ENCODE results near the gene IL4R.

Gene IL4R

GRCh38 chr16:27332105-27332504 is 18.3 kb downstream of the IL4R start:
- Histone ChIP-seq H3K27me3 (ENCODE audit: control insufficient read depth, insufficient read depth, low read length) (no peaks in the 10 kb centered on the region), H3K36me3 (ENCODE audit: control insufficient read depth, insufficient read depth, low read length) (no peaks in the 10 kb centered on the region), H3K9me3 (ENCODE audit: control insufficient read depth, insufficient read depth, low read length) (no peaks in the 10 kb centered on the region), H3K27ac (ENCODE audit: low read length) (no peak overlapping the region), H3K4me3 (ENCODE audit: low read length) (no peak overlapping the region), H3K4me1 (ENCODE audit: control insufficient read depth, insufficient read depth, low read length) (0 out of 2 replicates have a peak, but pooled peaks cover under 1% of the 10 kb centered on the region)
- DNase-seq (ENCODE audit: low read depth, low spot score), result no peak
- no CpG with 5 or more reads among the region's 6 CpGs for WGBS (ENCODE audit: insufficient coverage, insufficient read length)

GRCh38 chr16:27333104-27333503 is 19.3 kb downstream of the IL4R start:
- no peak for DNase-seq (ENCODE audit: low read depth, low spot score)
- H3K4me1 ChIP-seq (ENCODE audit: control insufficient read depth, insufficient read depth, low read length), result 0 out of 2 replicates have a peak, but pooled peaks cover 1% of the 10 kb centered on the region
- no peak overlapping the region for H3K27ac ChIP-seq (ENCODE audit: low read length)
- WGBS (ENCODE audit: insufficient coverage, insufficient read length), result no CpG with 5 or more reads among the region's 6 CpGs
- H3K36me3 ChIP-seq (ENCODE audit: control insufficient read depth, insufficient read depth, low read length), result no peaks in the 10 kb centered on the region
- H3K27me3 ChIP-seq (ENCODE audit: control insufficient read depth, insufficient read depth, low read length), result no peaks in the 10 kb centered on the region
- H3K4me3 ChIP-seq (ENCODE audit: low read length), result no peak overlapping the region
- no peaks in the 10 kb centered on the region for H3K9me3 ChIP-seq (ENCODE audit: control insufficient read depth, insufficient read depth, low read length)

- Histone ChIP-seq H3K4me1 (ENCODE audit: control insufficient read depth, insufficient read depth, low read length) (0 out of 2 replicates have a peak, but pooled peaks cover 1% of the 10 kb centered on the region), H3K9me3 (ENCODE audit: control insufficient read depth, insufficient read depth, low read length) (no peaks in the 10 kb centered on the region), H3K27me3 (ENCODE audit: control insufficient read depth, insufficient read depth, low read length) (no peaks in the 10 kb centered on the region), H3K4me3 (ENCODE audit: low read length) (no peak overlapping the region), H3K27ac (ENCODE audit: low read length) (no peak overlapping the region), H3K36me3 (ENCODE audit: control insufficient read depth, insufficient read depth, low read length) (no peaks in the 10 kb centered on the region)
- DNase-seq (ENCODE audit: low read depth, low spot score), result no peak
- WGBS (ENCODE audit: insufficient coverage, insufficient read length), result no CpG with 5 or more reads among the region's 3 CpGs
These were observed 19.8 kb downstream of the IL4R start for GRCh38 chr16:27333549-27333948.

DNA sequence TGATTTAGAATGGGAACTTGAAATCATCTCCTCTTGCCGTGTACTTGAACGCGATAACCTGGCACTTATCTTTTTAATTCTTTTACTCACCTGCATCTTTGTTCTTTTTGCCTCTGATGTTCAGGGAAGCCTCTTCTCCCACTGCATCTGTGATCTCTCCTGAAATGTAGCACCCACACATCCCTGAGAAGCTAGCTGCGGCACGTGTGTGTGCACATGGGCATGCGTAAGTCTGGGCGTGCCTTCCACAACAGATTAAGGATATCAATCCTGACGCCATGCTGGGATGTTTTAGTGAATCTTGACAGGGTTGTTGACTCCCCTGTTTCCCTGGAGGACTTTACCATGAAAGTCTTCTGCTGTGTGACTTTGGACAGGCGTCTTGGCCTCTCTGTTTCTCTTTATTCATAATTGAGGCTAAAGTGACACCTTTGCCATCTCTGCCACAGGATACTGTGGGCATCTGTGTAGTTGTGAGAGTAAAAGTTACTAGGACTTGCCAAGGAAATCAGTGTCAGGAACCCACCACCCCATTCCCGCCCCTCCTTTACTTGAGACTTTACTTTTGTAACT is 20.5 kb downstream of the IL4R start:
- no CpG with 5 or more reads among the region's 10 CpGs for WGBS (ENCODE audit: insufficient coverage, insufficient read length)
- no peak for DNase-seq (ENCODE audit: low read depth, low spot score)
- Histone ChIP-seq H3K27me3 (ENCODE audit: control insufficient read depth, insufficient read depth, low read length) (no peaks in the 10 kb centered on the region), H3K9me3 (ENCODE audit: control insufficient read depth, insufficient read depth, low read length) (no peaks in the 10 kb centered on the region), H3K4me1 (ENCODE audit: control insufficient read depth, insufficient read depth, low read length) (0 out of 2 replicates have a peak, but pooled peaks cover 1% of the 10 kb centered on the region), H3K36me3 (ENCODE audit: control insufficient read depth, insufficient read depth, low read length) (no peaks in the 10 kb centered on the region), H3K4me3 (ENCODE audit: low read length) (no peak overlapping the region), H3K27ac (ENCODE audit: low read length) (no peak overlapping the region)

DNA sequence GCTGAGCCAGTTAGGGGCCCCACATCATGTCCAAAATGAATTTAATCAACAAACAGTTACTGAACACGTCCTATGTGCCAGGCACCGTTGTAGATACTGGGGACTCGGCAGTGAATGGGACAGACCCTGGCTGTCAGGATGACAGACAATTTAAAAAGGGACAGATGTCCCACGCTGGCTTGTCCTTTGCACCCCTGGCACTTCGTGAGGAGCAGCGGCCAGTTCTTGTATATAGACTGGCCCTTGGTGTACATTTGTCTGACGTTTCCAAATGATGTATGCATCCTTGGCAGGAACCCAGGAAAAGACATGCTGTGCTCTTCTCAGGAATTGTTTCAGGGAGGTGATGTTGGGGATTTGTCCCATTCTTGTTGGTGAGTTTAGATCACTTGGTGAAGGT is 21.1 kb downstream of the IL4R start:
- WGBS (ENCODE audit: insufficient coverage, insufficient read length), result no CpG with 5 or more reads among the region's 7 CpGs
- no peak overlapping the region for H3K4me3 ChIP-seq (ENCODE audit: low read length)
- no peaks in the 10 kb centered on the region for H3K9me3 ChIP-seq (ENCODE audit: control insufficient read depth, insufficient read depth, low read length)
- H3K27me3 ChIP-seq (ENCODE audit: control insufficient read depth, insufficient read depth, low read length), result no peaks in the 10 kb centered on the region
- 0 out of 2 replicates have a peak, but pooled peaks cover 1% of the 10 kb centered on the region for H3K4me1 ChIP-seq (ENCODE audit: control insufficient read depth, insufficient read depth, low read length)
- no peak for DNase-seq (ENCODE audit: low read depth, low spot score)
- H3K27ac ChIP-seq (ENCODE audit: low read length), result no peak overlapping the region
- H3K36me3 ChIP-seq (ENCODE audit: control insufficient read depth, insufficient read depth, low read length), result no peaks in the 10 kb centered on the region

GRCh38 chr16:27335349-27336053 is 21.7 kb downstream of the IL4R start:
- Histone ChIP-seq H3K27ac (ENCODE audit: low read length) (no peak overlapping the region), H3K4me3 (ENCODE audit: low read length) (no peak overlapping the region)

GRCh38 chr16:27337024-27337423 is 23.2 kb downstream of the IL4R start:
- WGBS (ENCODE audit: insufficient coverage, insufficient read length), result no CpG with 5 or more reads among the region's 6 CpGs
- Histone ChIP-seq H3K9me3 (ENCODE audit: control insufficient read depth, insufficient read depth, low read length) (no peaks in the 10 kb centered on the region), H3K27ac (ENCODE audit: low read length) (no peak overlapping the region), H3K36me3 (ENCODE audit: control insufficient read depth, insufficient read depth, low read length) (peaks cover 1% of the 10 kb centered on the region), H3K27me3 (ENCODE audit: control insufficient read depth, insufficient read depth, low read length) (no peaks in the 10 kb centered on the region), H3K4me3 (ENCODE audit: low read length) (no peak overlapping the region), H3K4me1 (ENCODE audit: control insufficient read depth, insufficient read depth, low read length) (0 out of 2 replicates have a peak, but pooled peaks cover 1% of the 10 kb centered on the region)
- DNase-seq (ENCODE audit: low read depth, low spot score), result no peak

More at GRCh38 chr16:27335349-27336053, 21.7 kb downstream of the IL4R start:
- Histone ChIP-seq H3K27me3 (ENCODE audit: control insufficient read depth, insufficient read depth, low read length) (no peaks in the 10 kb centered on the region), H3K9me3 (ENCODE audit: control insufficient read depth, insufficient read depth, low read length) (no peaks in the 10 kb centered on the region), H3K4me1 (ENCODE audit: control insufficient read depth, insufficient read depth, low read length) (0 out of 2 replicates have a peak, but pooled peaks cover 1% of the 10 kb centered on the region), H3K36me3 (ENCODE audit: control insufficient read depth, insufficient read depth, low read length) (no peaks in the 10 kb centered on the region)
- WGBS (ENCODE audit: insufficient coverage, insufficient read length), result no CpG with 5 or more reads among the region's 7 CpGs
- DNase-seq (ENCODE audit: low read depth, low spot score), result no peak

- Histone ChIP-seq H3K9me3 (ENCODE audit: control insufficient read depth, insufficient read depth, low read length) (no peaks in the 10 kb centered on the region), H3K27ac (ENCODE audit: low read length) (no peak overlapping the region), H3K36me3 (ENCODE audit: control insufficient read depth, insufficient read depth, low read length) (peaks cover 4% of the 10 kb centered on the region), H3K27me3 (ENCODE audit: control insufficient read depth, insufficient read depth, low read length) (no peaks in the 10 kb centered on the region), H3K4me3 (ENCODE audit: low read length) (no peak overlapping the region), H3K4me1 (ENCODE audit: control insufficient read depth, insufficient read depth, low read length) (0 out of 2 replicates have a peak, but pooled peaks cover 1% of the 10 kb centered on the region)
- no CpG with 5 or more reads among the region's 4 CpGs for WGBS (ENCODE audit: insufficient coverage, insufficient read length)
- DNase-seq (ENCODE audit: low read depth, low spot score), result no peak
These were observed 25.4 kb downstream of the IL4R start for GRCh38 chr16:27339180-27339579.

- WGBS (ENCODE audit: insufficient coverage, insufficient read length), result no CpG with 5 or more reads among the region's 6 CpGs
- peaks cover 12% of the 10 kb centered on the region for H3K36me3 ChIP-seq (ENCODE audit: control insufficient read depth, insufficient read depth, low read length)
These were observed 26.9 kb downstream of the IL4R start for GRCh38 chr16:27340654-27341053.

DNA sequence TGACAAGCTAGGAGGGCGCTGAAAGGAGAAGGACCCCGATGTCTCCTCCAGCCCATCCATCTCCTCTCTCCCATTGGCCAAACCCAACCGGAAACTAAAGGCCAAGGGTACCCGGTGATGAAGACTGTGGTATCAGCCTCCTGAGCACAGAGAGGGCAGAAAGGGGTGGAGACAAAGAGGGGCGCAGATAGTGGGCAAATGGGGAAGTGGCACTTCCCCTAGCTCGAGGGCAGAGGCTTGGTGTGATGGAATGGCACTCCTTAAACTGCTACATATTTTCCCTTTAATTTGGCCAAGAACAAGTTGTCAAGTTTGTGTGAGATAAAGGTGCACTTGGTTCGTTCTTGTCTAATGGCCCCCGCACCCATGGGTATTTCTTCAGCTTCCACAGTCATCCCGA is 27.8 kb downstream of the IL4R start:
- DNase-seq (ENCODE audit: low read depth, low spot score), result no peak
- WGBS (ENCODE audit: insufficient coverage, insufficient read length), result no CpG with 5 or more reads among the region's 9 CpGs
- H3K27ac ChIP-seq (ENCODE audit: low read length), result no peak overlapping the region
- no peaks in the 10 kb centered on the region for H3K27me3 ChIP-seq (ENCODE audit: control insufficient read depth, insufficient read depth, low read length)
- peaks cover 14% of the 10 kb centered on the region for H3K36me3 ChIP-seq (ENCODE audit: control insufficient read depth, insufficient read depth, low read length)
- H3K4me1 ChIP-seq (ENCODE audit: control insufficient read depth, insufficient read depth, low read length), result 0 out of 2 replicates have a peak, but pooled peaks cover 1% of the 10 kb centered on the region
- H3K9me3 ChIP-seq (ENCODE audit: control insufficient read depth, insufficient read depth, low read length), result no peaks in the 10 kb centered on the region
- no peak overlapping the region for H3K4me3 ChIP-seq (ENCODE audit: low read length)

More at GRCh38 chr16:27340654-27341053, 26.9 kb downstream of the IL4R start:
- DNase-seq (ENCODE audit: low read depth, low spot score), result no peak
- H3K4me1 ChIP-seq (ENCODE audit: control insufficient read depth, insufficient read depth, low read length), result 0 out of 2 replicates have a peak, but pooled peaks cover 1% of the 10 kb centered on the region
- H3K9me3 ChIP-seq (ENCODE audit: control insufficient read depth, insufficient read depth, low read length), result no peaks in the 10 kb centered on the region
- H3K27ac ChIP-seq (ENCODE audit: low read length), result no peak overlapping the region
- no peak overlapping the region for H3K4me3 ChIP-seq (ENCODE audit: low read length)
- no peaks in the 10 kb centered on the region for H3K27me3 ChIP-seq (ENCODE audit: control insufficient read depth, insufficient read depth, low read length)

All from iPS DF 6.9 (cell line).